H1 (cell line): ENCODE measurements around the gene SOX14. TPM values are rescaled to one million over a fixed set of nuclear protein-coding genes. Genes with fewer than 3 reads are reported as not detected.

Experiments
- CTCF ChIA-PET: fragments of 300-600 bp; sonication (Branson Sonifier 250); formaldehyde crosslinking; loops from one replicate; lab custom pipeline; 2021; ENCODE audit not compliant: partially characterized antibody; lab: Charles Lee
- POLR2A ChIA-PET: fragments of 300-600 bp; sonication (Branson Sonifier 250); formaldehyde crosslinking; loops from one replicate; lab custom pipeline; 2021; ENCODE audit warnings: inconsistent platforms; ENCODE audit not compliant: partially characterized antibody; lab: Charles Lee
- DNase-seq, 2 experiments: peaks; one replicate each; pipeline versions ENCODE4 v3.0.0 to v3.0.0-alpha.2; 2010 to 2022; ENCODE audit warnings: low spot score in 2 of 2, low read depth in 1 of 2, mixed read lengths in 1 of 2
- FAIRE-seq: peaks from 2 replicates; lab custom pipeline; 2011; peaks lifted over from hg19 to GRCh38; lab: Jason Lieb, UNC
- H2AFZ ChIP-seq: 2 replicates; pipeline ENCODE4 v1.8.1; 2012; ENCODE audit warnings: low read length, inconsistent platforms
- H2AK5ac ChIP-seq: 2 replicates; pipeline ENCODE4 v1.6.1; 2013; ENCODE audit warnings: low read depth, low read length
- H2BK120ac ChIP-seq: replicated peaks from 2 replicates; pipeline ENCODE3; 2013; ENCODE audit warnings: low read depth, low read length, inconsistent platforms
- H2BK12ac ChIP-seq: 2 replicates; pipeline ENCODE4 v1.6.1; 2013; ENCODE audit warnings: low read depth, low read length
- H2BK15ac ChIP-seq: 2 replicates; pipeline ENCODE4 v1.6.1; 2013; ENCODE audit warnings: low read length
- H2BK20ac ChIP-seq: 2 replicates; pipeline ENCODE4 v1.6.1; 2013; ENCODE audit warnings: low read length
- H2BK5ac ChIP-seq: 2 replicates; pipeline ENCODE4 v1.6.1; 2013; ENCODE audit warnings: low read depth, low read length
- H3K14ac ChIP-seq: 2 replicates; pipeline ENCODE4 v1.6.1; 2013; ENCODE audit warnings: inconsistent platforms; ENCODE audit not compliant: insufficient read length
- H3K18ac ChIP-seq: 2 replicates; pipeline ENCODE4 v1.6.1; 2013; ENCODE audit warnings: low read length; ENCODE audit errors: extremely low read depth
- H3K23ac ChIP-seq: 2 replicates; pipeline ENCODE4 v1.6.1; 2013; ENCODE audit warnings: inconsistent platforms; ENCODE audit not compliant: insufficient read length
- H3K23me2 ChIP-seq: 2 replicates; pipeline ENCODE4 v1.6.1; 2013; ENCODE audit warnings: low read depth, low read length
- H3K27ac ChIP-seq: 2 replicates; pipeline ENCODE4 v1.6.1; 2011; ENCODE audit warnings: low read depth, low read length, inconsistent platforms
- H3K27me3 ChIP-seq, 4 experiments: replicated peaks in 1 of 4; 1 replicate in 1 of 4; 2 replicates in 3 of 4; pipeline versions ENCODE4 v1.6.1 to v1.8.1; 2011 to 2013; ENCODE audit warnings: low read length in 3 of 4, mild to moderate bottlenecking in 3 of 4, inconsistent platforms in 2 of 4, mixed read lengths in 2 of 4, moderate library complexity in 1 of 4; ENCODE audit not compliant: control insufficient read depth in 3 of 4, insufficient read depth in 3 of 4; ENCODE audit errors: extremely low read depth in 1 of 4
- H3K36me3 ChIP-seq, 4 experiments: 2 replicates each; pipeline versions ENCODE4 v1.6.1 to v1.8.1; 2011 to 2013; ENCODE audit warnings: mild to moderate bottlenecking in 4 of 4, low read length in 3 of 4, moderate library complexity in 2 of 4, control low read depth in 1 of 4, inconsistent platforms in 1 of 4; ENCODE audit not compliant: insufficient read depth in 4 of 4, control insufficient read depth in 2 of 4
- H3K4ac ChIP-seq: replicated peaks from 2 replicates; pipeline ENCODE3; 2013; ENCODE audit warnings: low read length, low read depth, mixed read lengths, inconsistent platforms; ENCODE audit not compliant: insufficient read length
- H3K4me1 ChIP-seq, 4 experiments: replicated peaks in 1 of 4; 1 replicate in 1 of 4; 2 replicates in 3 of 4; pipeline versions ENCODE4 v1.6.1 to v1.8.1; 2011 to 2013; ENCODE audit warnings: low read length in 3 of 4, inconsistent platforms in 2 of 4, mixed read lengths in 1 of 4; ENCODE audit not compliant: insufficient read depth in 4 of 4, control insufficient read depth in 3 of 4
- H3K4me2 ChIP-seq, 2 experiments: 2 replicates each; pipeline versions ENCODE4 v1.6.1 to v1.8.1; 2011 to 2013; ENCODE audit warnings: low read depth in 2 of 2, low read length in 2 of 2, control low read depth in 1 of 2, inconsistent platforms in 1 of 2, mild to moderate bottlenecking in 1 of 2; ENCODE audit not compliant: insufficient read depth in 1 of 2
- H3K4me3 ChIP-seq, 4 experiments: fragments of 200-600, 300-600 bp in 1 of 4; sonication (generic), shearing (Covaris generic), sonication (Bioruptor Twin) in 1 of 4; 2 replicates each; pipeline versions ENCODE4 v1.5.1 to v1.8.1; 2011 to 2016; ENCODE audit warnings: low read length in 4 of 4, low read depth in 3 of 4, control low read depth in 2 of 4, inconsistent platforms in 2 of 4, mild to moderate bottlenecking in 2 of 4, mixed read lengths in 1 of 4, moderate library complexity in 1 of 4; ENCODE audit not compliant: insufficient read depth in 2 of 4; ENCODE audit errors: extremely low read depth in 1 of 4
- H3K56ac ChIP-seq: replicated peaks from 2 replicates; pipeline ENCODE3; 2013; ENCODE audit warnings: low read depth, mild to moderate bottlenecking, mixed read lengths, low read length, inconsistent platforms; ENCODE audit not compliant: insufficient read length
- H3K79me1 ChIP-seq: 2 replicates; pipeline ENCODE4 v1.6.1; 2013; ENCODE audit warnings: low read depth, low read length, control low read depth
- H3K79me2 ChIP-seq, 2 experiments: 2 replicates each; pipeline versions ENCODE4 v1.6.1 to v1.8.1; 2012 to 2013; ENCODE audit warnings: low read length in 2 of 2, mild to moderate bottlenecking in 2 of 2, inconsistent platforms in 1 of 2; ENCODE audit not compliant: insufficient read depth in 2 of 2, control insufficient read depth in 1 of 2
- H3K9ac ChIP-seq, 4 experiments: replicated peaks in 1 of 4; 1 replicate in 1 of 4; 2 replicates in 3 of 4; pipeline versions ENCODE4 v1.6.1 to v1.8.1; 2011 to 2013; ENCODE audit warnings: low read depth in 3 of 4, low read length in 3 of 4, control low read depth in 2 of 4, mild to moderate bottlenecking in 2 of 4, moderate library complexity in 2 of 4, inconsistent platforms in 1 of 4; ENCODE audit errors: extremely low read depth in 1 of 4
- H3K9me3 ChIP-seq, 2 experiments: 2 replicates each; pipeline versions ENCODE4 v1.6.1 to v1.8.1; 2012 to 2013; ENCODE audit warnings: mild to moderate bottlenecking in 2 of 2, moderate library complexity in 2 of 2, control low read depth in 1 of 2, inconsistent platforms in 1 of 2, low read depth in 1 of 2, low read length in 1 of 2, mixed read lengths in 1 of 2; ENCODE audit not compliant: insufficient read depth in 2 of 2
- H4K20me1 ChIP-seq, 2 experiments: replicated peaks in 1 of 2; 2 replicates each; pipeline versions ENCODE3 to v1.8.1; 2011 to 2013; ENCODE audit warnings: inconsistent platforms in 2 of 2, low read length in 2 of 2, mild to moderate bottlenecking in 1 of 2; ENCODE audit not compliant: insufficient read depth in 2 of 2, control insufficient read depth in 1 of 2
- H4K5ac ChIP-seq: 2 replicates; pipeline ENCODE4 v1.6.1; 2013; ENCODE audit warnings: low read length, low read depth, mixed read lengths, inconsistent platforms; ENCODE audit not compliant: insufficient read length
- H4K8ac ChIP-seq: 2 replicates; pipeline ENCODE4 v1.8.0; 2013; ENCODE audit warnings: mild to moderate bottlenecking, moderate library complexity, low read length, inconsistent platforms; ENCODE audit not compliant: insufficient read depth; ENCODE audit errors: extremely low read depth
- H4K91ac ChIP-seq: replicated peaks from 2 replicates; pipeline ENCODE3; 2013; ENCODE audit warnings: low read length, mixed read lengths, inconsistent platforms; ENCODE audit not compliant: insufficient read length
- CEBPB ChIP-seq: IDR thresholded peaks from 2 replicates; pipeline ENCODE4 v1.6.1; 2012; ENCODE audit warnings: low read depth, low read length
- CHD1 ChIP-seq: IDR thresholded peaks from 2 replicates; pipeline ENCODE4 v1.6.1; 2012; ENCODE audit warnings: low read depth, low read length, improper control_type of control experiment
- CHD2 ChIP-seq: IDR thresholded peaks from 2 replicates; pipeline ENCODE4 v1.6.1; 2012; ENCODE audit warnings: low read length, improper control_type of control experiment
- CTCF ChIP-seq, 3 experiments: IDR thresholded peaks; 1 replicate in 2 of 3; 2 replicates in 1 of 3; pipeline versions ENCODE4 v1.5.1 to v1.6.1; 2011; ENCODE audit warnings: low read length in 3 of 3, mild to moderate bottlenecking in 3 of 3, inconsistent platforms in 2 of 3, low read depth in 1 of 3, moderate library complexity in 1 of 3; ENCODE audit not compliant: insufficient read depth in 1 of 3; ENCODE audit errors: control extremely low read depth in 1 of 3
- KDM4A ChIP-seq: IDR thresholded peaks from one replicate; pipeline ENCODE4 v1.7.1; 2012; ENCODE audit warnings: low read depth, mild to moderate bottlenecking, moderate library complexity, low read length, inconsistent platforms; ENCODE audit not compliant: severe bottlenecking
- MAFK ChIP-seq: IDR thresholded peaks from 2 replicates; pipeline ENCODE4 v1.6.1; 2012; ENCODE audit warnings: low read depth, mild to moderate bottlenecking, improper control_type of control experiment, low read length
- RAD21 ChIP-seq, 2 experiments: IDR thresholded peaks in 1 of 2; conservative IDR thresholded peaks in 1 of 2; 2 replicates each; pipeline ENCODE4 v1.6.1; 2011; ENCODE audit warnings: low read depth in 2 of 2, low read length in 2 of 2, improper control_type of control experiment in 1 of 2, inconsistent platforms in 1 of 2, mild to moderate bottlenecking in 1 of 2, moderate library complexity in 1 of 2
- ZNF274 ChIP-seq: IDR thresholded peaks from 2 replicates; pipeline ENCODE4 v1.7.0; 2012; ENCODE audit warnings: low read length, borderline replicate concordance; ENCODE audit errors: extremely low read depth
- WGBS, 2 experiments: shearing (Covaris generic) in 1 of 2; methylation state at CpG; one replicate each; pipeline versions ENCODE4 v1.1.6 to v1.1.7; 2013 to 2015; ENCODE audit warnings: low lambda C conversion rate in 2 of 2, mixed read lengths in 2 of 2, inconsistent platforms in 1 of 2, low coverage in 1 of 2, missing lambda C conversion rate in 1 of 2; ENCODE audit not compliant: insufficient replicate concordance in 2 of 2, insufficient coverage in 1 of 2, insufficient read length in 1 of 2; ENCODE audit errors: extremely low coverage in 1 of 2, missing lambda C conversion rate in 1 of 2; 5-methylcytosine and 5-hydroxymethylcytosine counted together
- polyA plus RNA-seq, 7 experiments: library from polyadenylated mRNA; depleted of rRNA in 3 of 7; stranded (reverse) in 5 of 7; unstranded in 2 of 7; fragments of >200 nt in 5 of 7; fragments of 200-250 nt in 2 of 7; gene quantifications; 1 replicate in 5 of 7; 2 replicates in 1 of 7; 4 replicates in 1 of 7; pipeline versions ENCODE4 v1.2.1 to v1.2.3, GENCODE V29; 2011 to 2013; ENCODE audit warnings: missing spikeins in 2 of 7, mixed read lengths in 2 of 7
- total RNA-seq: library from RNA; stranded (reverse); fragmentation: NEBNext Ultra II Directional; extraction: Animal tissue kit (Norgen Biotek cat#: 25700); gene quantifications from 2 replicates; pipeline ENCODE4 v1.2.1, GENCODE V29; 2021

The SOX14 gene
- total and polyA plus RNA-seq, 2 of the 8 experiments (the other 6 are each of a cell fraction or from before 2014, with no cell fraction given) = 0.03 to 0.50 TPM

GRCh38 chr3:137746808-137747207, 17.3 kb upstream of the SOX14 start:
- H3K79me1 ChIP-seq = no peaks in the 10 kb centered on the region
- DNase-seq = no peak
- H3K27me3 ChIP-seq = peaks cover 0 to 3% (median 0%) of the 10 kb centered on the region in 4 experiments; a peak in 1 of 7 replicates
- H3K18ac ChIP-seq = no peak overlapping the region
- no peaks in the 10 kb centered on the region; a peak in 1 of 7 replicates for H3K4me1 ChIP-seq
- no peak overlapping the region for H3K4ac ChIP-seq
- H2AFZ ChIP-seq = no peak overlapping the region
- no peak overlapping the region for H4K5ac ChIP-seq
- H4K91ac ChIP-seq = no peak overlapping the region
- WGBS, 2 experiments = 44% methylated on average over 3 of the region's 3 CpGs; no CpG with 5 or more reads in 1 of the 2 experiments
- no peak overlapping the region for H3K4me3 ChIP-seq
- no peak overlapping the region for H4K8ac ChIP-seq
- H2BK120ac ChIP-seq = no peak overlapping the region
- no peak overlapping the region for H2BK12ac ChIP-seq
- H3K36me3 ChIP-seq = no peaks in the 10 kb centered on the region
- H3K9me3 ChIP-seq = no peaks in the 10 kb centered on the region
- H3K9ac ChIP-seq = no peak overlapping the region
- H3K79me2 ChIP-seq = no peaks in the 10 kb centered on the region
- FAIRE-seq = no peak
- H2BK20ac ChIP-seq = no peak overlapping the region
- H2BK5ac ChIP-seq = no peak overlapping the region
- TF ChIP-seq CEBPB = no peak
- TF ChIP-seq KDM4A = no peak
- TF ChIP-seq MAFK = no peak
- TF ChIP-seq CHD1 = no peak
- TF ChIP-seq RAD21 (IDR thresholded peaks at IDR 0.05 in 1 of 2, conservative IDR thresholded peaks at IDR 0.05 in 1 of 2; ENCODE audit: low read depth in 2 of 2, low read length in 2 of 2) = no peak; a peak in 1 of 4 replicates
- no peak for TF ChIP-seq ZNF274
- no peak for TF ChIP-seq CHD2
- peak in 1 of 3 experiments; percentile 20; a peak in 1 of 4 replicates for TF ChIP-seq CTCF (IDR thresholded peaks at IDR 0.05; ENCODE audit: control extremely low read depth in 1 of 3, insufficient read depth in 1 of 3, low read depth in 1 of 3, low read length in 3 of 3)
- no peak overlapping the region for H2BK15ac ChIP-seq
- no peak overlapping the region for H3K14ac ChIP-seq
- H3K23me2 ChIP-seq = no peaks in the 10 kb centered on the region; the same call in 1 of the 2 replicates
- no peak overlapping the region for H3K23ac ChIP-seq
- no peak overlapping the region for H2AK5ac ChIP-seq
- H3K27ac ChIP-seq = no peak overlapping the region
- ChIA-PET CTCF (interaction anchor here (0.7 to 2.1 kb wide), 7 partner anchors 9 to 105 kb away, joined by 3 to 11 read pairs (median 5); no protein-coding TSS in a partner anchor), POLR2A (no interaction called here)
- H4K20me1 ChIP-seq = no peaks in the 10 kb centered on the region
- no peak overlapping the region for H3K4me2 ChIP-seq
- no peak overlapping the region for H3K56ac ChIP-seq
